HG03135 (cell line): ENCODE results near the gene PAX5.

Experiments used
- ATAC-seq: cut with Tn5 transposase; IDR thresholded peaks from one replicate; pipeline ENCODE4 v1.9.1; 2021; ENCODE audit warnings: mild to moderate bottlenecking, moderate library complexity; ENCODE audit not compliant: unreplicated experiment

The PAX5 gene

GRCh38 chr9:36988848-36989247 is 45.2 kb downstream of the PAX5 start:
- no peak for ATAC-seq

- ATAC-seq = no peak
These were observed 46.2 kb downstream of the PAX5 start for GRCh38 chr9:36987891-36988290.

GRCh38 chr9:36987409-36987808 is 46.7 kb downstream of the PAX5 start:
- no peak for ATAC-seq

- ATAC-seq = no peak
These were observed 47.3 kb downstream of the PAX5 start for GRCh38 chr9:36986468-36987408.

- ATAC-seq = no peak
These were observed 48.1 kb downstream of the PAX5 start for GRCh38 chr9:36985769-36986467.

- no peak for ATAC-seq
These were observed 48.9 kb downstream of the PAX5 start for GRCh38 chr9:36985061-36985768.

- ATAC-seq = no peak
These were observed 53.7 kb downstream of the PAX5 start for GRCh38 chr9:36980148-36980974.

GRCh38 chr9:36976371-36977030 is 57.6 kb downstream of the PAX5 start:
- ATAC-seq = no peak

- no peak for ATAC-seq
These were observed 59.3 kb downstream of the PAX5 start for GRCh38 chr9:36974731-36975130.

GRCh38 chr9:36971935-36972488 is 62.1 kb downstream of the PAX5 start:
- ATAC-seq = no peak

- no peak for ATAC-seq
These were observed 63.8 kb downstream of the PAX5 start for GRCh38 chr9:36970007-36970888.

GRCh38 chr9:36969216-36969771 is 64.8 kb downstream of the PAX5 start:
- ATAC-seq = no peak

- ATAC-seq = no peak
These were observed 65.4 kb downstream of the PAX5 start for GRCh38 chr9:36968574-36969215.

GRCh38 chr9:36967997-36968396 is 66.1 kb downstream of the PAX5 start:
- no peak for ATAC-seq

- ATAC-seq = no peak
These were observed 67.5 kb downstream of the PAX5 start for GRCh38 chr9:36966371-36967097.

- no peak for ATAC-seq
These were observed 69.3 kb downstream of the PAX5 start for GRCh38 chr9:36964791-36965190.

- no peak for ATAC-seq
These were observed 70.7 kb downstream of the PAX5 start for GRCh38 chr9:36963346-36963745.
